HL-60 (cell line): ENCODE measurements around the gene CCR5AS.

ENCODE experiments used
- DNase-seq, 2 experiments: peaks; one replicate each; pipeline ENCODE4 v3.0.0-alpha.2; 2010 to 2020; ENCODE audit warnings: low read depth in 1 of 2, low spot score in 1 of 2
- H3K27ac ChIP-seq: fragments of 250-450 bp; sonication (Bioruptor Pico); replicated peaks from 2 replicates; pipeline ENCODE4 v1.5.1; 2020; ENCODE audit warnings: mild to moderate bottlenecking, moderate library complexity
- H3K27me3 ChIP-seq: fragments of 250-450 bp; sonication (Bioruptor Pico); 2 replicates; pipeline ENCODE4 v1.5.1; 2021; ENCODE audit warnings: mild to moderate bottlenecking, moderate library complexity; ENCODE audit not compliant: insufficient read depth, poor library complexity, severe bottlenecking
- H3K4me3 ChIP-seq: replicated peaks from 2 replicates; pipeline ENCODE4 v1.5.1; 2011; ENCODE audit warnings: mild to moderate bottlenecking, control low read depth, low read length; ENCODE audit not compliant: insufficient read depth
- GABPA ChIP-seq: IDR thresholded peaks from 2 replicates; pipeline ENCODE4 v1.6.1; 2012; ENCODE audit warnings: low read depth
- POLR2AphosphoS5 ChIP-seq: IDR thresholded peaks from 2 replicates; pipeline ENCODE4 v1.6.1; 2012; ENCODE audit warnings: low read depth
- SPI1 ChIP-seq: IDR thresholded peaks from 2 replicates; pipeline ENCODE4 v1.6.1; 2012; ENCODE audit warnings: low read depth, mild to moderate bottlenecking, borderline replicate concordance
- TF ChIP-seq, protein P1 (sequence below): IDR thresholded peaks from 2 replicates; pipeline ENCODE4 v1.6.1; 2012; ENCODE audit warnings: low read depth; ENCODE audit not compliant: insufficient replicate concordance
- TF ChIP-seq, protein P2 (sequence below): IDR thresholded peaks from one replicate; pipeline ENCODE4 v1.5.1; 2011; ENCODE audit warnings: low read length, control low read depth, inconsistent platforms; ENCODE audit not compliant: insufficient read depth

CCR5AS gene

DNA sequence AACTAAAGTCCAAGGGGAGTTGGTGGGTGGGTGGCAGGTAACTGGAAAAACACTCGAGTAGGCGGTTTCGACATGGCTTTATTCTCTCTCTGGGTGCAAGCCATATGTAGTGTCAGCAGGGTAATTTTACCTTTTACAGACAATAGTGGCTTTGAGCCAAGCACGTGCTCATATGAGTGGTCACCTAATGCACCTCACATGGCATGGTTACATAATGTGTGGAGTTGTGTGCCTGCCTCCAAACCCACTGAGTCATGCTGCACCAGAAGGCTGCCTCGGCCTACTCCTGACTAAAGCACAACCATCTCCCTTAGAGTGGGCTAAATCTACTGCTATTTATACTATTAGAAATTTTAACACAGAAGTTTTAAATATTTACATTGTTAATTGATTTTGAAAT is 16.7 kb upstream of the CCR5AS start:
- Histone ChIP-seq H3K27me3 (no peaks in the 10 kb centered on the region), H3K27ac (no peak overlapping the region), H3K4me3 (no peak overlapping the region)
- TF ChIP-seq POLR2AphosphoS5, result no peak
- no peak for DNase-seq

DNA sequence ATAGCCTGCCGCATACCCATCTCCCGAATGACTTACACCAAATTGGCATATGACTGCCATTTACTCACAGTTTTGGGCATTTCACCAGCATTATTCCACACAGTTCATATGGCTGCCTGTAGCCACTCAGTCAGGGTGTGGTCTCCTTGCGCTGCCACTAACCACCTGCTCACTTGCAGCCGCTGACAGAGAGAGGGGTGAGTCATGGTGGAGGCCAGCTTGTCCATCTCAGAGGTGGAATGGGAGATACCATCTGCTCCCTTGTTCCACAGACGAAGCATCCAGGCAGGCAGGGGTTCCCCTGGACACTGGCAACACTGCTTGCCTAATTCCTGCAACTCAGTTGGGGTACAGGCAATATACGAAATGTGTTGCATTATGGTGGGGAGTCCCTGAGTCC is 15.8 kb upstream of the CCR5AS start:
- no peak for DNase-seq
- H3K27ac ChIP-seq, result no peak overlapping the region
- no peak overlapping the region for H3K4me3 ChIP-seq

DNA sequence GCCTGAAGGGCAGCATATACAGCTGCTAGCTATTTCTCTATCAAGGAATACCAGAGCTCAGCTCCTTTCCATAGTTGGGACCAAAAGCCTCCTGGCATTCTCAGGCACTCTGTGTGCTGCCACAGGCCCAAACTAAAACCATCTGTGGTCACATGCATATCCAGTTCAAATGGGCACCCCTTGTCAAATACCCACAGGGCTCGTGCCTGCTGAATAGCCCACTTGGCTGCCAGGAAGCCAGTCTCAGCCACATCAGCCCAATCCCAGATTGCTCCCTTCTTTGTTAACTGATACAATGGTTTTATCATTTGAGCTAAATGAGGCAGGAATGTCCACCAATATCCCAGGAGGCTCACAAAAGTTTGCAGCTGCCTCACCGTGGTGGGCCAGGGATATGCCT is 14.1 kb upstream of the CCR5AS start:
- no peak overlapping the region for H3K27ac ChIP-seq
- DNase-seq, result no peak
- TF ChIP-seq, protein P1, sequence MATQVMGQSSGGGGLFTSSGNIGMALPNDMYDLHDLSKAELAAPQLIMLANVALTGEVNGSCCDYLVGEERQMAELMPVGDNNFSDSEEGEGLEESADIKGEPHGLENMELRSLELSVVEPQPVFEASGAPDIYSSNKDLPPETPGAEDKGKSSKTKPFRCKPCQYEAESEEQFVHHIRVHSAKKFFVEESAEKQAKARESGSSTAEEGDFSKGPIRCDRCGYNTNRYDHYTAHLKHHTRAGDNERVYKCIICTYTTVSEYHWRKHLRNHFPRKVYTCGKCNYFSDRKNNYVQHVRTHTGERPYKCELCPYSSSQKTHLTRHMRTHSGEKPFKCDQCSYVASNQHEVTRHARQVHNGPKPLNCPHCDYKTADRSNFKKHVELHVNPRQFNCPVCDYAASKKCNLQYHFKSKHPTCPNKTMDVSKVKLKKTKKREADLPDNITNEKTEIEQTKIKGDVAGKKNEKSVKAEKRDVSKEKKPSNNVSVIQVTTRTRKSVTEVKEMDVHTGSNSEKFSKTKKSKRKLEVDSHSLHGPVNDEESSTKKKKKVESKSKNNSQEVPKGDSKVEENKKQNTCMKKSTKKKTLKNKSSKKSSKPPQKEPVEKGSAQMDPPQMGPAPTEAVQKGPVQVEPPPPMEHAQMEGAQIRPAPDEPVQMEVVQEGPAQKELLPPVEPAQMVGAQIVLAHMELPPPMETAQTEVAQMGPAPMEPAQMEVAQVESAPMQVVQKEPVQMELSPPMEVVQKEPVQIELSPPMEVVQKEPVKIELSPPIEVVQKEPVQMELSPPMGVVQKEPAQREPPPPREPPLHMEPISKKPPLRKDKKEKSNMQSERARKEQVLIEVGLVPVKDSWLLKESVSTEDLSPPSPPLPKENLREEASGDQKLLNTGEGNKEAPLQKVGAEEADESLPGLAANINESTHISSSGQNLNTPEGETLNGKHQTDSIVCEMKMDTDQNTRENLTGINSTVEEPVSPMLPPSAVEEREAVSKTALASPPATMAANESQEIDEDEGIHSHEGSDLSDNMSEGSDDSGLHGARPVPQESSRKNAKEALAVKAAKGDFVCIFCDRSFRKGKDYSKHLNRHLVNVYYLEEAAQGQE, result no peak
- no peak for TF ChIP-seq SPI1
- TF ChIP-seq GABPA, result no peak
- TF ChIP-seq, protein P2, sequence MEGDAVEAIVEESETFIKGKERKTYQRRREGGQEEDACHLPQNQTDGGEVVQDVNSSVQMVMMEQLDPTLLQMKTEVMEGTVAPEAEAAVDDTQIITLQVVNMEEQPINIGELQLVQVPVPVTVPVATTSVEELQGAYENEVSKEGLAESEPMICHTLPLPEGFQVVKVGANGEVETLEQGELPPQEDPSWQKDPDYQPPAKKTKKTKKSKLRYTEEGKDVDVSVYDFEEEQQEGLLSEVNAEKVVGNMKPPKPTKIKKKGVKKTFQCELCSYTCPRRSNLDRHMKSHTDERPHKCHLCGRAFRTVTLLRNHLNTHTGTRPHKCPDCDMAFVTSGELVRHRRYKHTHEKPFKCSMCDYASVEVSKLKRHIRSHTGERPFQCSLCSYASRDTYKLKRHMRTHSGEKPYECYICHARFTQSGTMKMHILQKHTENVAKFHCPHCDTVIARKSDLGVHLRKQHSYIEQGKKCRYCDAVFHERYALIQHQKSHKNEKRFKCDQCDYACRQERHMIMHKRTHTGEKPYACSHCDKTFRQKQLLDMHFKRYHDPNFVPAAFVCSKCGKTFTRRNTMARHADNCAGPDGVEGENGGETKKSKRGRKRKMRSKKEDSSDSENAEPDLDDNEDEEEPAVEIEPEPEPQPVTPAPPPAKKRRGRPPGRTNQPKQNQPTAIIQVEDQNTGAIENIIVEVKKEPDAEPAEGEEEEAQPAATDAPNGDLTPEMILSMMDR, result no peak
- no peak for TF ChIP-seq POLR2AphosphoS5
- no peaks in the 10 kb centered on the region for H3K27me3 ChIP-seq
- no peak overlapping the region for H3K4me3 ChIP-seq

More for the DNA sequence above, 15.8 kb upstream of the CCR5AS start:
- no peaks in the 10 kb centered on the region for H3K27me3 ChIP-seq
- TF ChIP-seq, protein P2, result no peak
- TF ChIP-seq, protein P1, result no peak
- no peak for TF ChIP-seq POLR2AphosphoS5
- no peak for TF ChIP-seq GABPA
- no peak for TF ChIP-seq SPI1

DNA sequence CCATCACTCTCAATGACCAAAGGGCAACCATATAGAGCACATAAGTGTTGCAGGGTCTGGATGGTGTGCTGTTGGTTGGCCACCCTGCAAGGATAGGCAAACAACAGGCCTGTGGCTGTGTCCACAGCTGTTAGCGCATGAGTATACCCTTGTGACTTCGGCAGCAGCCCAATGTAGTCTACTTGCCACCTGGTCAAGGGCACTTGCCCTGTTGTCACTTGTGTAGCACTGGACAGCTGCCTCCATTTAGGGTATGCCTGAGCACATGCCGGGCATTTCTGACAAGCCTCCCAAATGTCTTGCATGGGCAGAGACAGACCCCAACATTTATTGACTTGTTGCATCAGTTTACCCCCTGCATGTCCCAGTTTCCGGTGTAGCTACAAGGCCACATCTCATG is 12.9 kb upstream of the CCR5AS start:
- no peak for DNase-seq
- Histone ChIP-seq H3K27me3 (no peaks in the 10 kb centered on the region), H3K27ac (no peak overlapping the region), H3K4me3 (no peak overlapping the region)
- TF ChIP-seq, protein P2, result no peak
- TF ChIP-seq GABPA, result no peak
- TF ChIP-seq POLR2AphosphoS5, result no peak
- TF ChIP-seq, protein P1, result no peak
- no peak for TF ChIP-seq SPI1
